Panc1 (cell line): Measurements from ENCODE around the gene GPC3.

Experiments used
- CTCF ChIP-seq: fragments of 450-650 bp; IDR thresholded peaks from 2 replicates; pipeline ENCODE4 v1.5.1; 2017; ENCODE audit warnings: mild to moderate bottlenecking
- POLR2AphosphoS5 ChIP-seq: IDR thresholded peaks from 2 replicates; pipeline ENCODE4 v1.6.1; 2012; ENCODE audit warnings: mild to moderate bottlenecking, low read depth, low read length, moderate library complexity
- REST ChIP-seq, 2 experiments: IDR thresholded peaks; 2 replicates each; pipeline ENCODE4 v1.6.1; 2011 to 2012; ENCODE audit warnings: low read depth in 2 of 2, control low read depth in 1 of 2, low read length in 1 of 2, mild to moderate bottlenecking in 1 of 2, moderate library complexity in 1 of 2; ENCODE audit not compliant: insufficient read depth in 1 of 2
- SIN3A ChIP-seq: IDR thresholded peaks from 2 replicates; pipeline ENCODE4 v1.6.1; 2012; ENCODE audit warnings: low read depth, mild to moderate bottlenecking, low read length, moderate library complexity, borderline replicate concordance; ENCODE audit not compliant: insufficient read depth
- TCF7L2 ChIP-seq: IDR thresholded peaks from 2 replicates; pipeline ENCODE4 v1.6.1; 2011; ENCODE audit warnings: mild to moderate bottlenecking, low read depth, low read length, inconsistent platforms

DNA sequence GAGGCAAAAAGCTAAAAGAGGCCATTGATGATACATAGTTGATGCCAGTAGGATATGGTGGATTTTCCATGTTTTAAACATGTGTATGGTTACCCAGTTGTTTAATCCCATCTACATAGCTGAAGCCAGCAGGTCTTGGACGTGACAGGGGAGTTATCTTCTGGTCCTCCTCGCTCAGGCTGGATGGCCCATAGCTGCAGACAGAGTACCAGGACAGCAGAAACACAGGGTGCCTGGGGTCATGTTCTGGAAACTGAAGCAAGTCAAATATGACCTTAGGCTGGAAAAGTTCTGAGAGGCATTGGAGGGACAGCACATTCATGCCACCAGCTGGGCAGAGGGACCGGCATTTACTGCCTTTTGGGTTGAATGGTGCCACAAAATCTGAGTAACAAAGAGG, 452.1 kb downstream of the GPC3 start:
- TF ChIP-seq CTCF: no peak
- TF ChIP-seq SIN3A: no peak
- no peak for TF ChIP-seq REST (IDR thresholded peaks at IDR 0.05; ENCODE audit: insufficient read depth in 1 of 2, low read depth in 2 of 2, low read length in 1 of 2)
- TF ChIP-seq POLR2AphosphoS5: no peak
- TF ChIP-seq TCF7L2: no peak
